Stimulated activated CD8-positive, alpha-beta memory T cell treated with anti-CD3 and anti-CD28 coated beads, Interleukin-12 subunit alpha, Interleukin-12 subunit beta, amount 100 ng/mL, for 24 hours (primary cell): ENCODE results near the gene PLBD2.

Source experiments
- DNase-seq: peaks from one replicate; pipeline ENCODE4 v3.0.0-alpha.2; 2020; ENCODE audit errors: extremely low read depth

Gene PLBD2

GRCh38 chr12:113416091-113416754, 57.8 kb downstream of the PLBD2 start:
- no peak for DNase-seq

- no peak for DNase-seq
Observed at GRCh38 chr12:113418213-113418879, 60.0 kb downstream of the PLBD2 start.

- no peak for DNase-seq
Observed at GRCh38 chr12:113420996-113421595, 62.7 kb downstream of the PLBD2 start.

- DNase-seq = no peak
Observed at GRCh38 chr12:113422030-113422885, 63.9 kb downstream of the PLBD2 start, which contains the start of gene SDSL. TSS of gene SDSL (plus strand) at chr12:113422380. CDS start at chr12:113427983, 5,603 bp downstream.

GRCh38 chr12:113422886-113423669, 64.7 kb downstream of the PLBD2 start:
- DNase-seq = no peak

- no peak for DNase-seq
Observed at GRCh38 chr12:113424456-113424855, 66.1 kb downstream of the PLBD2 start.

GRCh38 chr12:113424915-113425823, 66.8 kb downstream of the PLBD2 start:
- DNase-seq = no peak

GRCh38 chr12:113425960-113426453, 67.6 kb downstream of the PLBD2 start:
- DNase-seq = no peak

- no peak for DNase-seq
Observed at GRCh38 chr12:113427882-113428281, 69.5 kb downstream of the PLBD2 start.

- DNase-seq = no peak
Observed at GRCh38 chr12:113428482-113428881, 70.1 kb downstream of the PLBD2 start.

- DNase-seq = no peak
Observed at GRCh38 chr12:113432986-113433385, 74.6 kb downstream of the PLBD2 start.

- no peak for DNase-seq
Observed at GRCh38 chr12:113435367-113435766, 77.0 kb downstream of the PLBD2 start.

GRCh38 chr12:113436586-113436985, 78.2 kb downstream of the PLBD2 start:
- no peak for DNase-seq

GRCh38 chr12:113436993-113437728, 78.8 kb downstream of the PLBD2 start:
- no peak for DNase-seq

- no peak for DNase-seq
Observed at GRCh38 chr12:113437729-113438100, 79.3 kb downstream of the PLBD2 start.

GRCh38 chr12:113438523-113439300, 80.3 kb downstream of the PLBD2 start:
- no peak for DNase-seq

GRCh38 chr12:113439301-113439597, 80.9 kb downstream of the PLBD2 start:
- DNase-seq = no peak

GRCh38 chr12:113439606-113440030, 81.2 kb downstream of the PLBD2 start:
- no peak for DNase-seq

GRCh38 chr12:113440336-113440735, 81.9 kb downstream of the PLBD2 start:
- no peak for DNase-seq
